Glutamatergic neuron (in vitro differentiated cells): ENCODE results near the gene REC114. TPM values are rescaled to one million over a fixed set of nuclear protein-coding genes. Genes with fewer than 3 reads are reported as not detected.

Source experiments
- DNase-seq: peaks from one replicate; pipeline ENCODE4 v3.0.0; 2022
- H3K27ac Mint-ChIP-seq: one replicate; pipeline ENCODE4 v1.8.0; 2020; ENCODE audit warnings: mild to moderate bottlenecking, mixed read lengths, inconsistent platforms; ENCODE audit not compliant: unreplicated experiment
- H3K27me3 Mint-ChIP-seq: one replicate; pipeline ENCODE4 v1.8.0; 2020; ENCODE audit warnings: mild to moderate bottlenecking, moderate library complexity, mixed read lengths, inconsistent platforms; ENCODE audit not compliant: unreplicated experiment
- H3K36me3 Mint-ChIP-seq: one replicate; pipeline ENCODE4 v1.8.0; 2020; ENCODE audit warnings: mild to moderate bottlenecking, mixed read lengths, inconsistent platforms; ENCODE audit not compliant: unreplicated experiment
- H3K4me1 Mint-ChIP-seq: one replicate; pipeline ENCODE4 v1.8.0; 2020; ENCODE audit warnings: mild to moderate bottlenecking, low read depth, mixed read lengths, inconsistent platforms; ENCODE audit not compliant: unreplicated experiment
- H3K4me3 Mint-ChIP-seq: one replicate; pipeline ENCODE4 v1.8.0; 2020; ENCODE audit warnings: mild to moderate bottlenecking, mixed read lengths, inconsistent platforms; ENCODE audit not compliant: unreplicated experiment
- H3K9me3 Mint-ChIP-seq: one replicate; pipeline ENCODE4 v1.8.0; 2020; ENCODE audit warnings: mild to moderate bottlenecking, moderate library complexity, mixed read lengths, inconsistent platforms; ENCODE audit not compliant: unreplicated experiment
- total RNA-seq: library from RNA; stranded (reverse); fragmentation: NEBNext Ultra II Directional; extraction: Animal tissue kit (Norgen Biotek cat#: 25700); gene quantifications from one replicate; pipeline ENCODE4 v1.2.1, GENCODE V29; 2021; ENCODE audit not compliant: unreplicated experiment
- TF ChIP-seq, protein P1 (sequence below): fragments of 200-600 bp; sonication (generic); IDR thresholded peaks from one replicate; pipeline ENCODE4 v1.5.0; 2021; ENCODE audit not compliant: partially characterized antibody, unreplicated experiment

REC114 gene
- total RNA-seq, 1 donor from 2014 or later, result not detected

DNA sequence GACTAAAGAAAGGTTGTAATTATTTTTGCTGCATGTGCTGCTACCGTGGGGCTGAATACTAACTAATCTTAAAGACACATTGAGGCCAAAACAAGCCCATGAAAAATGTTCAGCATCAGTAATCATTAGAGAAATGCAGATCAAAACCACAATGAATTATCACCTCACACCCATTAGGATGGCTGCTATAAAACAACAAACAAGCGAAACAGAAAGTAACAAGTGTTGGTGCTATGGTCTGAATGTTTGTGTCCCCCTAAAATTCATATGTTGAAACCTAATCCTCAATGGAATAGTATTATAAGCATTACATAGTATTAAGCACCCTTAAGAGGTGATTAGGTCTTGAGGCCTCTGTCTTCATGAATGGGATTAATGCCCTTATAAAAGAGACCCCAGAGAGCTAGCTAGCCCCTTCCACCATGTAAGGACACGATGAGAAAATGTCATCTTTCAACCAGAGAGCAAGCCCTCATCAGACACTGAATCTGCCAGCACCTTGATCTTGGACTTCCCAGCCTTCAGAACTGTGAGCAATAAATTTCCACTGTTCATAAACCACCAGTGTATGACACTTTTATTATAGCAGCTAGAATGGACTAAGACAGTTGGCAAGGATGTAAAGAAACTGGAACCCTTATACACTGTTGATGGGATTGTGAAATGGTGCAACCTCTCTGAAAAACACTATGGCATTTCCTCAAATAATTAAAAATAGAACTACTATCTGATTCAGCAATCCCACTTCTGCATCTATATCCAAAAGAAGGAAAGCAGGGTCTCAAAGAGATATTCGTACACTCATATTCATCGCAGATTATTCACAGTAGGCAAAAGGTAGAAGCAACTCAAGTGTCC is 76.1 kb downstream of the REC114 start:
- peaks cover 6% of the 10 kb centered on the region for H3K4me1 Mint-ChIP-seq
- no peak overlapping the region for H3K4me3 Mint-ChIP-seq
- TF ChIP-seq, protein P1, sequence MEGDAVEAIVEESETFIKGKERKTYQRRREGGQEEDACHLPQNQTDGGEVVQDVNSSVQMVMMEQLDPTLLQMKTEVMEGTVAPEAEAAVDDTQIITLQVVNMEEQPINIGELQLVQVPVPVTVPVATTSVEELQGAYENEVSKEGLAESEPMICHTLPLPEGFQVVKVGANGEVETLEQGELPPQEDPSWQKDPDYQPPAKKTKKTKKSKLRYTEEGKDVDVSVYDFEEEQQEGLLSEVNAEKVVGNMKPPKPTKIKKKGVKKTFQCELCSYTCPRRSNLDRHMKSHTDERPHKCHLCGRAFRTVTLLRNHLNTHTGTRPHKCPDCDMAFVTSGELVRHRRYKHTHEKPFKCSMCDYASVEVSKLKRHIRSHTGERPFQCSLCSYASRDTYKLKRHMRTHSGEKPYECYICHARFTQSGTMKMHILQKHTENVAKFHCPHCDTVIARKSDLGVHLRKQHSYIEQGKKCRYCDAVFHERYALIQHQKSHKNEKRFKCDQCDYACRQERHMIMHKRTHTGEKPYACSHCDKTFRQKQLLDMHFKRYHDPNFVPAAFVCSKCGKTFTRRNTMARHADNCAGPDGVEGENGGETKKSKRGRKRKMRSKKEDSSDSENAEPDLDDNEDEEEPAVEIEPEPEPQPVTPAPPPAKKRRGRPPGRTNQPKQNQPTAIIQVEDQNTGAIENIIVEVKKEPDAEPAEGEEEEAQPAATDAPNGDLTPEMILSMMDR, result no peak
- DNase-seq, result no peak
- no peaks in the 10 kb centered on the region for H3K27me3 Mint-ChIP-seq
- H3K27ac Mint-ChIP-seq, result no peak overlapping the region
- H3K36me3 Mint-ChIP-seq, result no peaks in the 10 kb centered on the region
- no peaks in the 10 kb centered on the region for H3K9me3 Mint-ChIP-seq

DNA sequence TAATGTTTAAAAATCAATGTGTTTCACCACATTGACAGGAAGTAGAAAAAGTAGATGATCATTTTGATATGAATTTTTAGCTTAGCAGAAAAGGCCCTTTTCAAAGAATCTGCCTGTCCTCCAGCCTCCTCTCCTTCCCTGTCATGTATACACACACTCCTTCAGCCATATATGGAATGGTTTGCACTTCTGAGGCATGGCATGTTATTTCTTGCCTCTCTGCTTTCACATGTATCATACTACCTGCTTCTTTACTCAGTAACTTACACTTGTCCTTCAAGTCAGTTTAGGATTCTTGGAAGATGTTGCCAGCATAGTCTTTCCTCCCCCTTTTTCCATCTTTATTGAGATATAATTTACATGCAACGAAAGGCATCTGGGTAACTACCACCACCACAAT is 79.0 kb downstream of the REC114 start:
- H3K4me3 Mint-ChIP-seq, result no peak overlapping the region
- DNase-seq, result no peak
- H3K9me3 Mint-ChIP-seq, result peaks cover 1% of the 10 kb centered on the region
- no peak overlapping the region for H3K27ac Mint-ChIP-seq
- no peaks in the 10 kb centered on the region for H3K4me1 Mint-ChIP-seq
- H3K36me3 Mint-ChIP-seq, result no peaks in the 10 kb centered on the region
- TF ChIP-seq, protein P1, result no peak
- H3K27me3 Mint-ChIP-seq, result no peaks in the 10 kb centered on the region

DNA sequence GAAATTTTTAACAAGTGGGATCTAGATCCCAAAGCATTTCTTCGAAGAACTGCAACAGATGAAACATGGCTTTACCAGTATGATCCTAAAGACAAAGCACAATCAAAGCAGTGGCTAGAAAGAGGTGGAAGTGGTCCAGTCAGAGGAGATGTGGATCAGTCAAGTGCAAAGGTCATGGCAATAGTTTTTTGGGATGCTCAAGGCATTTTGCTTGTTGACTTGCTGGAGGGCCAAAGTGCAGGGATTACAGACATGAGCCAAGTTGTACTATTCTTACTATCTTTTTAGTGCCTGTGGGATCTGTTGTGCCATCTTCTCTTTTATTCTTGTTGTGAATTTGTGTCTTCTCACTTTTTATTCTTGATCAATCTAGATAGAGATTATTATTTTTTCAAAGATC is 82.0 kb downstream of the REC114 start:
- no peaks in the 10 kb centered on the region for H3K36me3 Mint-ChIP-seq
- no peak overlapping the region for H3K27ac Mint-ChIP-seq
- no peak for DNase-seq
- TF ChIP-seq, protein P1, result no peak
- no peaks in the 10 kb centered on the region for H3K4me1 Mint-ChIP-seq
- no peaks in the 10 kb centered on the region for H3K27me3 Mint-ChIP-seq
- H3K9me3 Mint-ChIP-seq, result peaks cover 1% of the 10 kb centered on the region
- no peak overlapping the region for H3K4me3 Mint-ChIP-seq

DNA sequence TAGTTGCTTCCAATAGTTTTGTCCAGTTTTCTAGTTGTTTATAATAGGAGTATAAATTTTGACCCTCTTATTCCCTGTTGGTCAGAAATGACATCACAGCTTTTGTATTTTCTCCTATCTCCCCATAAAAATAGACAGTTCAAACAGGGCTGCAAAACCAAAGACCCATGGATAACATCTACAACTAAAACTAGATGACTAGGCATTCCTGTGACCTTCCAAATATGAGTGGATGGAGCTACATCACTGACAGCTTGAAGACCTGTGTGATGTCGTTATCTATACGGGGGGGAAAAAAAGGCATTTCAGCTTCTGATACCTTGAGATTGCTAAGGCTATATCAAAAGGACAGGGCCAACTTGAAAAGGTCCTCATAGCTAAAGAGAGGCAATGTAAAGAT is 84.6 kb downstream of the REC114 start:
- DNase-seq, result no peak
- Mint-ChIP-seq H3K36me3 (no peaks in the 10 kb centered on the region), H3K9me3 (peaks cover 1% of the 10 kb centered on the region), H3K27me3 (no peaks in the 10 kb centered on the region), H3K4me1 (no peaks in the 10 kb centered on the region), H3K27ac (no peak overlapping the region), H3K4me3 (no peak overlapping the region)
- TF ChIP-seq, protein P1, result no peak

DNA sequence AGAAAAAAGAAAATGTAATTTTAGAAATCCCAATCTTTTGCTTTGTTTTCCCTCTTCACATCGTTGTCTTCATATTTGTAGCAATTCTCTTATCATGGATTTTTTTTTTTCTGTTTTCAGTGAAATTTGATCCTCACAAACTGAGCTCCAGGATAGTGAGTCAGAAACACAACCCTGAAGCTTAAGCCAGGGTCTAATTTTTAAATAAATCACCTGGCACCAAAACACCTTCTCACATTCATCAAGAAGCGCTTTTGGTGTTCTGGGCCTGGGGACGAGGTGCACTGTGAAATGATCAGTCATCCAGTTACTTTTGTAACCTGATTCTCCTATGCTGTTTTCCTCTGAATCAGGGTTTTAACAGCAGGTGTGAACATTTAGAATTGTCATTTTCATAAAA is 87.7 kb downstream of the REC114 start:
- TF ChIP-seq, protein P1, result no peak
- Mint-ChIP-seq H3K4me1 (no peaks in the 10 kb centered on the region), H3K36me3 (no peaks in the 10 kb centered on the region), H3K4me3 (no peak overlapping the region), H3K27ac (no peak overlapping the region), H3K27me3 (no peaks in the 10 kb centered on the region), H3K9me3 (peaks cover 1% of the 10 kb centered on the region)
- no peak for DNase-seq
